GM19238 (cell line): Measurements from ENCODE around the gene FAM3D.

ENCODE experiments used
- DNase-seq: peaks from one replicate; pipeline ENCODE4 v3.0.0; 2011; ENCODE audit warnings: low spot score; ENCODE audit not compliant: insufficient read length

The FAM3D gene

GRCh38 chr3:58628823-58629562 is 37.6 kb downstream of the FAM3D start:
- DNase-seq, result no peak

- no peak for DNase-seq
These were observed 38.6 kb downstream of the FAM3D start for GRCh38 chr3:58627941-58628340.

- DNase-seq, result no peak
These were observed 39.0 kb downstream of the FAM3D start for GRCh38 chr3:58627570-58627885.

- DNase-seq, result no peak
These were observed 39.6 kb downstream of the FAM3D start for GRCh38 chr3:58626841-58627569.

GRCh38 chr3:58625196-58625824 is 41.3 kb downstream of the FAM3D start:
- DNase-seq, result no peak

GRCh38 chr3:58624550-58624949 is 42.0 kb downstream of the FAM3D start:
- no peak for DNase-seq

GRCh38 chr3:58623961-58624360 is 42.6 kb downstream of the FAM3D start:
- DNase-seq, result no peak

GRCh38 chr3:58623478-58623877 is 43.1 kb downstream of the FAM3D start:
- DNase-seq, result no peak

GRCh38 chr3:58622892-58623291 is 43.7 kb downstream of the FAM3D start:
- no peak for DNase-seq

GRCh38 chr3:58622436-58622835 is 44.1 kb downstream of the FAM3D start:
- no peak for DNase-seq

- DNase-seq, result no peak
These were observed 45.3 kb downstream of the FAM3D start for GRCh38 chr3:58621086-58621830.

GRCh38 chr3:58620421-58620820 is 46.2 kb downstream of the FAM3D start:
- no peak for DNase-seq

GRCh38 chr3:58617338-58617761 is 49.2 kb downstream of the FAM3D start:
- no peak for DNase-seq

GRCh38 chr3:58613236-58614132 is 53.1 kb downstream of the FAM3D start:
- no peak for DNase-seq

- DNase-seq, result no peak
These were observed 53.7 kb downstream of the FAM3D start for GRCh38 chr3:58612830-58613229.

GRCh38 chr3:58609990-58610389 is 56.6 kb downstream of the FAM3D start:
- no peak for DNase-seq

GRCh38 chr3:58608648-58609047 is 57.9 kb downstream of the FAM3D start:
- DNase-seq, result no peak

- DNase-seq, result no peak
These were observed 58.8 kb downstream of the FAM3D start for GRCh38 chr3:58607816-58608215.

- no peak for DNase-seq
These were observed 59.9 kb downstream of the FAM3D start for GRCh38 chr3:58606693-58607092.

- DNase-seq, result no peak
These were observed 62.5 kb downstream of the FAM3D start for GRCh38 chr3:58604031-58604430.

GRCh38 chr3:58603606-58604005 is 63.0 kb downstream of the FAM3D start:
- no peak for DNase-seq
